RWPE1 (cell line): ENCODE results near the gene EVX2.

Source experiments
- CTCF ChIA-PET: fragments of 350-600 bp; sonication (Branson Sonifier 250); formaldehyde crosslinking; extraction: SDS; loops from one replicate; lab custom pipeline; 2021; lab: Yijun Ruan, JAX
- POLR2A ChIA-PET: fragments of 400-600 bp; formaldehyde crosslinking; extraction: SDS; loops from one replicate; lab custom pipeline; 2020; ENCODE audit warnings: antibody characterized with exemption; ENCODE audit not compliant: low non-redundant PET; lab: Yijun Ruan, JAX
- DNase-seq: peaks from one replicate; pipeline ENCODE4 v3.0.0; 2012; ENCODE audit warnings: low spot score
- H3K27ac ChIP-seq: fragments of 450-650 bp; 2 replicates; pipeline ENCODE4 v1.5.1; 2017
- TF ChIP-seq, protein P1 (sequence below): fragments of 450-650 bp; conservative IDR thresholded peaks from 2 replicates; pipeline ENCODE4 v1.5.1; 2017; ENCODE audit warnings: low read depth, mild to moderate bottlenecking

Gene EVX2

DNA sequence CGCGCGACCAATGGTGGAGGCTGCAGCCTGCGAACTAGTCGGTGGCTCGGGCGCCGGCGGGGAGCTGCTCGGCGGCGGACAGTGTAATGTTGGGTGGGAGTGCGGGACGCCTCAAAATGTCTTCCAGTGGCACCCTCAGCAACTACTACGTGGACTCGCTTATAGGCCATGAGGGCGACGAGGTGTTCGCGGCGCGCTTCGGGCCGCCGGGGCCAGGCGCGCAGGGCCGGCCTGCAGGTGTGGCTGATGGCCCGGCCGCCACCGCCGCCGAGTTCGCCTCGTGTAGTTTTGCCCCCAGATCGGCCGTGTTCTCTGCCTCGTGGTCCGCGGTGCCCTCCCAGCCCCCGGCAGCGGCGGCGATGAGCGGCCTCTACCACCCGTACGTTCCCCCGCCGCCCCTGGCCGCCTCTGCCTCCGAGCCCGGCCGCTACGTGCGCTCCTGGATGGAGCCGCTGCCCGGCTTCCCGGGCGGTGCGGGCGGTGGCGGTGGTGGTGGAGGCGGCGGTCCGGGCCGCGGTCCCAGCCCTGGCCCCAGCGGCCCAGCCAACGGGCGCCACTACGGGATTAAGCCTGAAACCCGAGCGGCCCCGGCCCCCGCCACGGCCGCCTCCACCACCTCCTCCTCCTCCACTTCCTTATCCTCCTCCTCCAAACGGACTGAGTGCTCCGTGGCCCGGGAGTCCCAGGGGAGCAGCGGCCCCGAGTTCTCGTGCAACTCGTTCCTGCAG, 39.1 kb upstream of the EVX2 start, which contains the start of gene HOXD9:
HOXD9 (plus strand) TSS at position 37 of the 728 bp plus-strand sequence; CDS start at position 87, 50 bp downstream.
- ChIA-PET POLR2A (no interaction called here), CTCF (interaction anchor here (1.9 kb wide), 1 partner anchor 12 kb away, joined by 6 read pairs; no protein-coding TSS in a partner anchor)
- DNase-seq = no peak
- H3K27ac ChIP-seq = no peak within 1 kb of the TSS
- TF ChIP-seq, protein P1, sequence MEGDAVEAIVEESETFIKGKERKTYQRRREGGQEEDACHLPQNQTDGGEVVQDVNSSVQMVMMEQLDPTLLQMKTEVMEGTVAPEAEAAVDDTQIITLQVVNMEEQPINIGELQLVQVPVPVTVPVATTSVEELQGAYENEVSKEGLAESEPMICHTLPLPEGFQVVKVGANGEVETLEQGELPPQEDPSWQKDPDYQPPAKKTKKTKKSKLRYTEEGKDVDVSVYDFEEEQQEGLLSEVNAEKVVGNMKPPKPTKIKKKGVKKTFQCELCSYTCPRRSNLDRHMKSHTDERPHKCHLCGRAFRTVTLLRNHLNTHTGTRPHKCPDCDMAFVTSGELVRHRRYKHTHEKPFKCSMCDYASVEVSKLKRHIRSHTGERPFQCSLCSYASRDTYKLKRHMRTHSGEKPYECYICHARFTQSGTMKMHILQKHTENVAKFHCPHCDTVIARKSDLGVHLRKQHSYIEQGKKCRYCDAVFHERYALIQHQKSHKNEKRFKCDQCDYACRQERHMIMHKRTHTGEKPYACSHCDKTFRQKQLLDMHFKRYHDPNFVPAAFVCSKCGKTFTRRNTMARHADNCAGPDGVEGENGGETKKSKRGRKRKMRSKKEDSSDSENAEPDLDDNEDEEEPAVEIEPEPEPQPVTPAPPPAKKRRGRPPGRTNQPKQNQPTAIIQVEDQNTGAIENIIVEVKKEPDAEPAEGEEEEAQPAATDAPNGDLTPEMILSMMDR = no peak

DNA sequence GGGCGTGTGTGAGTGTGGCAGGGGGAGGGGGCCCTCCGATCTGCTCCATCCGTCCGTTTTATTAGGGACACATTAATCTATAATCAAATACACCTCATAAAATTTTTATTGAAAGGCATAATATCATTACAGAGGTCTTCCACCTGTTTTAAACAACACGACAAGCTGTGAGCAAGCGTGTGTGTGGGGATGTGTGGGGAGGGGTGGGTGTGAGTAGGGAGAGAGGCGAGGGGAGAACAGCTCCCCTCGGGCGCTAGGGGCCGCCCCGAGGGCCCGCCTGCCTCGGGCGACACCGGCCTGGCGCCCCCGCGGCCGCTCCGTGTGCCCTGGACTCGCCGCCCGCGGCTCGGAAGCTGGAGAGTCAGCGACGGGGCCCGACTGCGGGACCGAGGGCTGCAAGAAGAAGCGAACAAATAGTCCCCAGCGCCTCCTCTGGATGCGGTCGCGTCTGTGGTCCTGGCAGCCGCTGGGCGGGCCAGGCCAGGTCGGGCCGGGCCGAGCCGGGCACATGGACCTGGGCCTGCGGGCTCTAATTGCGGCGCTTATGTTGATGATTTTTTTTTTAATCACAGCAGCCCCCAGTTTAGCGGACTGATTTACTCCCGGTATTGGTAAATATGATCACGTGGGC, 38.4 kb upstream of the EVX2 start:
- TF ChIP-seq, protein P1 = no peak
- no peak overlapping the region for H3K27ac ChIP-seq
- ChIA-PET POLR2A (no interaction called here), CTCF (interaction anchor here (1.9 kb wide), 1 partner anchor 11 kb away, joined by 6 read pairs; no protein-coding TSS in a partner anchor)
- no peak for DNase-seq

DNA sequence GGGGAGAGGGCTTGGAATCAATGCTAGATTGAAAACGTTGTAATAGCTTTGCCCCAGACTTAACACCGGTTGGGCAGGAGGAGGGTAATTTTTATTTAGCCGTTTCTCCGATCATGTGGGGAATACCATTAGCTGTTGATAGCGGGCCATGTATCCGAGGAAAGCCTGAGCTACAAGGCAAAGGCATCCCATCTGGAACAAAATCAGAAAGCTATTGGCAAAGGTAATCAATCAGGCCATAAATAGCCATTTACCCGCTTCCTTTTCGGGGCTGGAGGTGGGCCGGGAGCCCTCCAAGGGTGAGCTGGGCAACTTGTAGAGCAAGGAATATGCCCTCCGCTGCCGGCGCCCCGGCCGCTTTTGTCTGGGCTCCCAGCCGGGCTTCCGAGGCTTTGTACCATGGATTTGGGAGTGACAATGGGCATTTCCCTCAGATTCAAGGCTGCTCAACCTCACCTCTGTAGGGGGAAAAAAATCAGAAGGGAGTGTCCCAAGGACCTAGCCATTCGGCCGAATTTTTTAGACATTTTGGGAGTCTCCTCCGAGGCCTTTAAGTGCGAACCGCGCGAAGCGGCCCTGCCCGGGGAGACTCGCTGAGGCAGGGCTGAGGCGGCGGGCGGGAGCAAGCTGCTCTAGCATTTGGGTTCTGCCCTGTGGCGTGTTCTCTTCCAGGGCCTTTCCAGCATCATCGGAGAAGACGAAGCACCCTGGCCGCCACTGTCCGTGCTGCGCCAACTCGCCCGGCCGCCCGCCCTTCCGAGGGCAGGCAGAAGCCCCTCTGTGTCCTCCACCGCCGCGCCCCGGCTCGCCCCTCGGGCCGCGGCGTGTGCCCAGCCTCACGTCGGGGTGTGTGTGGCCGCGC, 37.7 kb upstream of the EVX2 start:
- ChIA-PET POLR2A (no interaction called here), CTCF (interaction anchor here (0.7 to 1.9 kb wide), 3 partner anchors 10 to 24 kb away, joined by 3 to 6 read pairs (median 3); no protein-coding TSS in a partner anchor)
- no peak for DNase-seq
- H3K27ac ChIP-seq = no peak overlapping the region
- TF ChIP-seq, protein P1 = no peak

DNA sequence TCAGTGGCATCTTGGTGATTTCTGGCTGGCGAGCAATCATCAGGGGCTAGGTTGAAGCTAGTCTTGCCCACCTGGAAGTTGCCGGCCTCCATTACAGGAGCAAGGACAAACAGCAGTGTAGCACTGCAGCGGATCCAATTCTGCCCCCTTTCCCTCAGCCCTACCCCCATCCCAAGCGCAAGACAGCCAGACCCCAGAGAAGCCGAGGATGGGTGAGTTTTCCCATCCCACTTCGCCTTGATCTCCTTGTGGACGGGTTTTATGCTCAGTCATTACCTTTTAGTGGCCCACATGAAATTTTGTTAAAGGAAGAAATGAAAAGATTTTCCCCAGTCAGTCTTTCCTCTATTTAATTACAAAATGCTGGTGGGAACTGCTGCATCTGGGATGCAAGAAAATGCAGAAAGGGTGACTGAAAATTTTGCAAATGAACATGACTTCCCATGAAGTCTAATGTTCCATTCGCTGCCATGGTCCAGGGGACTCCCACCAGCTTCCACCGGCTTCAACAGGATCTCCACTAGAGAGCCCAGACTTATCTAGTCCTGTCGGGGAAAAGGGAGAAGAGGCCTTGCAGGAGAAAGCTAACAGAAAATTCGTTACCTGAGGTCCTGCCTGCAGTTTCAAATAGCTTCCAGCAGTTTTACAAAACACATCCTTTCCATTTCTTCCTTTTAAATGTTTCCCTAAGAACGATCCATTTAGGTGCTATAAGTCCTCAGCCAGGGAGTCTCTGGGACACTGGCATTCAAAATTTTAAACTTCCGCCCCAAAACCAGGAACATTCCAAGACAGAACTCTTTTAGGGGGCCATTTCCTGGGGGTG, 36.8 kb upstream of the EVX2 start:
- ChIA-PET POLR2A (interaction anchor here (0.7 kb wide), 1 partner anchor 14 kb away, joined by 3 read pairs; no protein-coding TSS in a partner anchor), CTCF (interaction anchor here (0.7 to 1.9 kb wide), 3 partner anchors 10 to 23 kb away, joined by 3 to 6 read pairs (median 3); no protein-coding TSS in a partner anchor)
- DNase-seq = no peak
- TF ChIP-seq, protein P1 = no peak
- H3K27ac ChIP-seq = no peak overlapping the region

DNA sequence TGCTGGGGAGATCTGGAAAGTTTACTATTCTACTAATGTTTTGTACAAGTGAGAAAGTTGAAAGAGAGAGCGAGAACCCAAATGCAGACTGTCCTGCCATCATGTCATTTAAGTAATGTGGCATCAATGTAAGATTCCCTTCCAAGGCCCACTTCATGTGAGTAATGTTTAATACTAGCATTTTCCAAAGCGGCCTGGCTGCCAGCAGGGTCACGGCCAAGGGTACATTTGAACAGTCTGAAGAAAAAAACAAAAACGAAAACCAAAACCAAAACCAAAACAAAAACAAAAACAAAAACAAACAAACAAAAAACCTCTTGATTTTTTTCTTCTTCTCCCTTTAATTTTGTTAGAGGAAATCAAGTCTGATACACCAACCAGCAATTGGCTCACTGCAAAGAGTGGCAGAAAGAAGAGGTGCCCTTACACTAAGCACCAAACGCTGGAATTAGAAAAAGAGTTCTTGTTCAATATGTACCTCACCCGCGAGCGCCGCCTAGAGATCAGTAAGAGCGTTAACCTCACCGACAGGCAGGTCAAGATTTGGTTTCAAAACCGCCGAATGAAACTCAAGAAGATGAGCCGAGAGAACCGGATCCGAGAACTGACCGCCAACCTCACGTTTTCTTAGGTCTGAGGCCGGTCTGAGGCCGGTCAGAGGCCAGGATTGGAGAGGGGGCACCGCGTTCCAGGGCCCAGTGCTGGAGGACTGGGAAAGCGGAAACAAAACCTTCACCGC, 35.0 kb upstream of the EVX2 start:
- ChIA-PET POLR2A (no interaction called here), CTCF (no interaction called here)
- DNase-seq = no peak
- H3K27ac ChIP-seq = no peak overlapping the region
- TF ChIP-seq, protein P1 = no peak
